ENCODE measurements around the gene IVD.

- TF ChIP-seq ZNF274 (IDR thresholded peaks at IDR 0.05; ENCODE audit: low read depth, low read length) (no peak), YY1 (IDR thresholded peaks at IDR 0.05; ENCODE audit: insufficient read depth, insufficient read length) (no peak), SUZ12 (IDR thresholded peaks at IDR 0.05; ENCODE audit: extremely low read depth, insufficient read depth, insufficient read length) (no peak)
These were observed 19.1 kb upstream of the IVD start for GRCh38 chr15:40386480-40386879.

Measured in NT2/D1 (cell line).